GM18508 (cell line): ENCODE results near the gene WDFY3.

Source experiments
- ATAC-seq: cut with Tn5 transposase; IDR thresholded peaks from one replicate; pipeline ENCODE4 v1.9.1; 2021; ENCODE audit warnings: moderate number of reproducible peaks; ENCODE audit not compliant: insufficient read depth, unreplicated experiment

The WDFY3 gene

GRCh38 chr4:84737656-84738055, 228.8 kb downstream of the WDFY3 start:
- ATAC-seq: no peak

- ATAC-seq: no peak
These were observed 232.5 kb downstream of the WDFY3 start for GRCh38 chr4:84734037-84734436.

- no peak for ATAC-seq
These were observed 233.0 kb downstream of the WDFY3 start for GRCh38 chr4:84733343-84734033.

- ATAC-seq: no peak
These were observed 236.1 kb downstream of the WDFY3 start for GRCh38 chr4:84730375-84730774.

- no peak for ATAC-seq
These were observed 239.0 kb downstream of the WDFY3 start for GRCh38 chr4:84727491-84727890.

GRCh38 chr4:84726356-84726755, 240.1 kb downstream of the WDFY3 start:
- no peak for ATAC-seq

GRCh38 chr4:84722720-84723119, 243.8 kb downstream of the WDFY3 start:
- no peak for ATAC-seq

GRCh38 chr4:84719115-84719514, 247.4 kb downstream of the WDFY3 start:
- ATAC-seq: no peak

- ATAC-seq: no peak
These were observed 247.8 kb downstream of the WDFY3 start for GRCh38 chr4:84718699-84719098.

- no peak for ATAC-seq
These were observed 255.9 kb downstream of the WDFY3 start for GRCh38 chr4:84710548-84710947.

GRCh38 chr4:84708406-84709135, 257.9 kb downstream of the WDFY3 start:
- ATAC-seq: no peak

GRCh38 chr4:84706286-84706685, 260.2 kb downstream of the WDFY3 start:
- ATAC-seq: no peak

GRCh38 chr4:84699001-84699671, 267.4 kb downstream of the WDFY3 start:
- ATAC-seq: no peak

- no peak for ATAC-seq
These were observed 268.8 kb downstream of the WDFY3 start for GRCh38 chr4:84697615-84698201.

GRCh38 chr4:84697159-84697558, 269.3 kb downstream of the WDFY3 start:
- no peak for ATAC-seq

GRCh38 chr4:84691800-84692199, 274.7 kb downstream of the WDFY3 start:
- ATAC-seq: no peak

GRCh38 chr4:84691170-84691691, 275.3 kb downstream of the WDFY3 start:
- ATAC-seq: no peak

GRCh38 chr4:84690481-84690880, 276.0 kb downstream of the WDFY3 start:
- ATAC-seq: no peak

GRCh38 chr4:84689197-84689596, 277.3 kb downstream of the WDFY3 start:
- ATAC-seq: no peak

- no peak for ATAC-seq
These were observed 277.9 kb downstream of the WDFY3 start for GRCh38 chr4:84688605-84689004.

- ATAC-seq: no peak
These were observed 281.4 kb downstream of the WDFY3 start for GRCh38 chr4:84685105-84685504.
